ENCODE results near the gene OSBP2. TPM values are rescaled to one million over a fixed set of nuclear protein-coding genes. Genes with fewer than 3 reads are reported as not detected.

Gene OSBP2
- total RNA-seq, result 1 to 10 TPM; 2.3 to 2.9 TPM

DNA sequence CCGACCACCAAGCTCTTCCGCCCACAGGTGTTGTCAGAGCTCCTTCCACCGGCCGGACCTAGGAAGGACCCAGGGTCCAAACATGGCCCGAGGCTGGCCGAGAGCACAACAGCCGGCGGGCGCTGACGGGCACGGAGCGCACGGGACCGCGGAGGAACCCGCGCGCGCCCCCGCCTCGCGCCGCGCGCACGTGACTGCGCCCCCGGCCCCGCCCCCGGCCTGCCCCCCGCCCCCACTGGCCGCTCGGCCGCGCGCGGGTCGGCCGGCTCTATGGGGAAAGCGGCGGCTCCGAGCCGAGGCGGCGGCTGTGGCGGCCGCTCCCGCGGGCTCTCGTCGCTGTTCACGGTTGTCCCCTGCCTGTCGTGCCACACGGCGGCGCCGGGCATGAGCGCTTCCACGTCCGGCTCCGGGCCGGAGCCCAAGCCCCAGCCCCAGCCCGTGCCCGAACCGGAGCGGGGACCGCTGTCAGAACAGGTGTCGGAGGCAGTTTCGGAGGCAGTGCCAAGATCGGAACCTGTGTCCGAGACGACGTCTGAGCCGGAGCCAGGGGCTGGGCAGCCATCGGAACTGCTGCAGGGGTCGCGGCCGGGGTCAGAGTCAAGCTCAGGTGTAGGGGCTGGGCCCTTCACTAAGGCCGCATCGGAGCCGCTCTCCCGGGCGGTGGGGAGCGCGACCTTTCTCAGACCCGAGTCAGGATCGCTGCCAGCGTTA, at the start of gene OSBP2:
TSS of gene OSBP2 (plus strand) at position 235 of the 711 bp plus-strand sequence. CDS start at position 271, 36 bp downstream.
- POLR2A ChIA-PET, result interaction anchor here (1.0 to 1.1 kb wide), 2 partner anchors 11 to 60 kb away, joined by 3 to 4 read pairs; no protein-coding TSS in a partner anchor
- Mint-ChIP-seq H3K9me3 (no peaks in the 10 kb centered on the region), H3K27me3 (peaks cover 7% of the 10 kb centered on the region), H3K27ac (peak within 1 kb of the TSS; percentile 57), H3K4me3 (peak within 1 kb of the TSS; percentile 81), H3K4me1 (ENCODE audit: low read depth) (peaks cover 16% of the 10 kb centered on the region), H3K36me3 (no peaks in the 10 kb centered on the region)
- CTCF ChIA-PET, result interaction anchor here (0.7 to 1.8 kb wide), 6 partner anchors 44 to 61 kb away, joined by 3 to 8 read pairs (median 6); no protein-coding TSS in a partner anchor
- DNase-seq, result peak; percentile 44
- intact Hi-C loops (cut with micrococcal nuclease), result loop anchor here (1.0 kb wide), 2 partner anchors 46 to 60 kb away; no protein-coding TSS in a partner anchor

DNA sequence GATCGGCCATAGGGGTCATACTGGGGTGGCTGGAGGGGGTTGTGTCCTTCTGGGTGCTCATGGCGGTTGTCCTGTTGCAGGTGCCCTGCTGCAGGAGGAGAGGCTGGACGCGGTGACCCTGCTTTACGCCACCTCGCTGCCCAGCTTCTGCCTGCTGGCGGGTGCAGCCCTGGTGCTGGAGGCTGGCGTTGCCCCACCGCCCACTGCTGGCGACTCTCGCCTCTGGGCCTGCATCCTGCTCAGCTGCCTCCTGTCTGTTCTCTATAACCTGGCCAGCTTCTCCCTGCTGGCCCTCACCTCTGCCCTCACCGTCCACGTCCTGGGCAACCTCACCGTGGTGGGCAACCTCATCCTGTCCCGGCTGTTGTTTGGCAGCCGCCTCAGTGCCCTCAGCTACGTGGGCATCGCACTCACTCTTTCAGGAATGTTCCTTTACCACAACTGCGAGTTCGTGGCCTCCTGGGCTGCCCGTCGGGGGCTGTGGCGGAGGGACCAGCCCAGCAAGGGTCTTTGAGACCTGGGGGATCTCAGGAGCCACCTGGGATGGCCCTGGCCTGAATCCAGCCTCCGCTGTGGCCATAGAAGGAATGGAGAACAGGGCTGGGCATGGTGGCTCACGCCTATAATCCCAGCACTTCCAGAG, 48.0 kb upstream of the OSBP2 start:
- H3K9me3 Mint-ChIP-seq, result no peaks in the 10 kb centered on the region
- POLR2A ChIA-PET, result no interaction called here
- no peak overlapping the region for H3K27ac Mint-ChIP-seq
- no peak overlapping the region for H3K4me3 Mint-ChIP-seq
- no peaks in the 10 kb centered on the region for H3K27me3 Mint-ChIP-seq
- H3K4me1 Mint-ChIP-seq (ENCODE audit: low read depth), result peaks cover 39% of the 10 kb centered on the region
- CTCF ChIA-PET, result interaction anchor here (0.6 to 4.4 kb wide), 3 partner anchors 12 to 109 kb away, joined by 3 to 46 read pairs (median 3); partner anchors contain the start of gene SLC35E4
- H3K36me3 Mint-ChIP-seq, result peaks cover 3% of the 10 kb centered on the region
- DNase-seq, result no peak
- intact Hi-C loops (cut with micrococcal nuclease), result loop anchor here (5.0 kb wide), 1 partner anchor 61 kb away; no protein-coding TSS in a partner anchor

DNA sequence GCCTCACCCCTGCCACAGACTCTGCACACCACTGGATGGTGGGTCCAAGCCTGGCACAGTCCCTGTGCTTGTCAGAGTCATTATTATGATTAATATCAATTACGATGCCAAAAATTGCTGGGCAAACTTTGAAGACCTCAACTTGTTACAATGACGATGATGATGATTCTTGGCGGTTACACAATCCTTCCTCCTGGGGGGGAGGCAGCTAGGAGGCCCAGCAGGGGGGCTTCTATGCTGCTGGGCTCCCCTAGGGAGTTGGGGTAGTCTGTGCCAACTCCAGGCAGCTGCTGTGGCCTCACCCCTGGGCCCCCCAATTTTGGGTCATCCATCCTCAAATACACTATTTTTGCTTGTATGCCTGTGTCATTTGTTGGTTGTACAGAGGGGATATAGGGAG, 47.1 kb upstream of the OSBP2 start:
- intact Hi-C loops (cut with micrococcal nuclease), result loop anchor here (5.0 kb wide), 1 partner anchor 60 kb away; no protein-coding TSS in a partner anchor
- no peak overlapping the region for H3K27ac Mint-ChIP-seq

GRCh38 chr22:30648825-30649224, 45.8 kb upstream of the OSBP2 start:
- DNase-seq, result no peak
- H3K4me3 Mint-ChIP-seq, result no peak overlapping the region
- POLR2A ChIA-PET, result interaction anchor here (0.6 to 1.9 kb wide), 3 partner anchors 14 to 637 kb away, joined by 3 to 16 read pairs (median 3); partner anchors contain the start of gene SLC35E4
- peaks cover 3% of the 10 kb centered on the region for H3K36me3 Mint-ChIP-seq
- no peaks in the 10 kb centered on the region for H3K27me3 Mint-ChIP-seq
- intact Hi-C loops (cut with micrococcal nuclease), result loop anchor here (1.0 to 5.0 kb wide), 4 partner anchors 15 to 91 kb away; partner anchors contain the start of gene DUSP18
- H3K9me3 Mint-ChIP-seq, result no peaks in the 10 kb centered on the region
- CTCF ChIA-PET, result interaction anchor here (1.2 to 4.5 kb wide), 7 partner anchors 11 to 107 kb away, joined by 3 to 44 read pairs (median 11); partner anchors contain the start of genes DUSP18 and SLC35E4
- H3K4me1 Mint-ChIP-seq (ENCODE audit: low read depth), result peaks cover 37% of the 10 kb centered on the region
- peak overlapping the region; percentile 85 for H3K27ac Mint-ChIP-seq

More for the DNA sequence above, 47.1 kb upstream of the OSBP2 start:
- Mint-ChIP-seq H3K27me3 (no peaks in the 10 kb centered on the region), H3K36me3 (peaks cover 3% of the 10 kb centered on the region), H3K4me1 (ENCODE audit: low read depth) (peaks cover 44% of the 10 kb centered on the region), H3K9me3 (no peaks in the 10 kb centered on the region), H3K4me3 (no peak overlapping the region)
- CTCF ChIA-PET, result interaction anchor here (3.5 kb wide), 1 partner anchor 108 kb away, joined by 19 read pairs; no protein-coding TSS in a partner anchor
- no peak for DNase-seq
- POLR2A ChIA-PET, result no interaction called here

- Mint-ChIP-seq H3K27me3 (no peaks in the 10 kb centered on the region), H3K36me3 (peaks cover 6% of the 10 kb centered on the region), H3K9me3 (no peaks in the 10 kb centered on the region), H3K4me1 (ENCODE audit: low read depth) (peaks cover 31% of the 10 kb centered on the region), H3K4me3 (no peak overlapping the region), H3K27ac (peak overlapping the region; percentile 85)
- intact Hi-C loops (cut with micrococcal nuclease), result loop anchor here (1.0 to 5.0 kb wide), 4 partner anchors 15 to 91 kb away; partner anchors contain the start of gene DUSP18
- POLR2A ChIA-PET, result interaction anchor here (0.6 to 1.9 kb wide), 3 partner anchors 15 to 636 kb away, joined by 3 to 16 read pairs (median 4); partner anchors contain the start of genes DUSP18 and SLC35E4
- DNase-seq, result peak; percentile 94
- CTCF ChIA-PET, result interaction anchor here (0.7 to 4.5 kb wide), 10 partner anchors 12 to 106 kb away, joined by 3 to 44 read pairs (median 6); partner anchors contain the start of genes DUSP18 and SLC35E4
Observed at GRCh38 chr22:30649430-30650007, 45.2 kb upstream of the OSBP2 start.

DNA sequence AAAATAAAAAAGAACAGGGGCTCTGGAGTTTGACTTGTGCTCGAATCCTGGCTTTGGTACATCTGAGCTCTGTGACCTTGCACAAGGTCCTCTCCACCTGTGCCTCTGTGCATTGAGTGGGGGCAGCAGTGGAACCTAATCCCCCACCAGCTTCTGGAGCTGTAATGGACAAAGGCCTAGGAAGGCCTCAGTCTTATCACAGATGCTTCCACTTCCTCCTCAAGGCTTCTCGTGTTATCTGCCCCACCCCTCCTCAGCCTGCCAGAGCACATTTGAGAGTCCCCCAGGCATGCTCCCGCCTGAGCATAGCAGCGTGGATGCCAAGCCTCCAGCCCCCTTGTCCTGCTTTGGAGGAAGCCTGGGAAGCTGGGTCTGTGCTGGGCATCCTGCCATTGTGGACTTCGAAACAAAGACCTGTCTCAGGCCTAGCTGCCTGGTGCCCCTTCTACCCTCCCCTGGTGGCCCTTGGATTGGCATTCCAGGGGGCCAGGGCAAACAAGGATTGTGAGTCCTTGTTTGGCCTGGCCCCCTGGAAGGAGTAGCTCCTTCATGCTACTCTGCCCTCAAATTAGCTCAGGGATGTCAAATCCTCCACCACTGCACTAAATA, 44.1 kb upstream of the OSBP2 start:
- peaks cover 28% of the 10 kb centered on the region for H3K4me1 Mint-ChIP-seq (ENCODE audit: low read depth)
- H3K9me3 Mint-ChIP-seq, result no peaks in the 10 kb centered on the region
- intact Hi-C loops (cut with micrococcal nuclease), result no loop called here
- POLR2A ChIA-PET, result interaction anchor here (1.5 kb wide), 1 partner anchor 17 kb away, joined by 4 read pairs; the partner anchor contains the start of gene DUSP18
- H3K4me3 Mint-ChIP-seq, result no peak overlapping the region
- CTCF ChIA-PET, result interaction anchor here (1.4 to 4.5 kb wide), 5 partner anchors 10 to 105 kb away, joined by 4 to 44 read pairs (median 14); partner anchors contain the start of genes DUSP18 and SLC35E4
- peaks cover 9% of the 10 kb centered on the region for H3K36me3 Mint-ChIP-seq
- DNase-seq, result no peak
- no peak overlapping the region for H3K27ac Mint-ChIP-seq
- no peaks in the 10 kb centered on the region for H3K27me3 Mint-ChIP-seq

DNA sequence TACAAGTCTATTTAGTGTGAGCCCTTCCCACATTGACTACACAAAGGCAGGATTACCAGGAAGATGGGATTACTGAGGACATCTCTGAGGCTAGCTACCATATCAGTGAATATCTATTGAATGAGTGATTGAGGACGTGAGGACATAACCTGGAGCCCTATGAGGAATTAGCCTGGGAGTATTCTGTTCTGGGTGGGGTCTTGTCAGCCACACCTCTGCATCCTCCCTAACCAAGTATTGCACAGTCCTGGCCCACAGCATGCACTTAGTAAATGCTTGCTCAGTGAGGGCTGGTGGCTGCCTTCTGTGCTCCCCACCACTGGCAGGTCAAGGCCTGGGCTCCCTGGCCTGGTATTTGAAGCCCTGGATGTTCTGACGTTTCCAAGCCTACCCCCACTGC, 41.8 kb upstream of the OSBP2 start:
- intact Hi-C loops (cut with micrococcal nuclease), result no loop called here
- ChIA-PET POLR2A (no interaction called here), CTCF (interaction anchor here (4.5 kb wide), 1 partner anchor 18 kb away, joined by 44 read pairs; the partner anchor contains the start of gene SLC35E4)
- no peak for DNase-seq
- Mint-ChIP-seq H3K27me3 (no peaks in the 10 kb centered on the region), H3K36me3 (peaks cover 9% of the 10 kb centered on the region), H3K4me3 (no peak overlapping the region), H3K9me3 (no peaks in the 10 kb centered on the region), H3K27ac (no peak overlapping the region), H3K4me1 (ENCODE audit: low read depth) (peaks cover 28% of the 10 kb centered on the region)

GRCh38 chr22:30654361-30654760, 40.3 kb upstream of the OSBP2 start:
- H3K27me3 Mint-ChIP-seq, result no peaks in the 10 kb centered on the region
- H3K9me3 Mint-ChIP-seq, result no peaks in the 10 kb centered on the region
- no peak overlapping the region for H3K4me3 Mint-ChIP-seq
- H3K36me3 Mint-ChIP-seq, result peaks cover 5% of the 10 kb centered on the region
- peaks cover 21% of the 10 kb centered on the region for H3K4me1 Mint-ChIP-seq (ENCODE audit: low read depth)
- ChIA-PET POLR2A (no interaction called here), CTCF (interaction anchor here (0.9 kb wide), 1 partner anchor 101 kb away, joined by 3 read pairs; no protein-coding TSS in a partner anchor)
- intact Hi-C loops (cut with micrococcal nuclease), result no loop called here
- no peak overlapping the region for H3K27ac Mint-ChIP-seq
- DNase-seq, result no peak

DNA sequence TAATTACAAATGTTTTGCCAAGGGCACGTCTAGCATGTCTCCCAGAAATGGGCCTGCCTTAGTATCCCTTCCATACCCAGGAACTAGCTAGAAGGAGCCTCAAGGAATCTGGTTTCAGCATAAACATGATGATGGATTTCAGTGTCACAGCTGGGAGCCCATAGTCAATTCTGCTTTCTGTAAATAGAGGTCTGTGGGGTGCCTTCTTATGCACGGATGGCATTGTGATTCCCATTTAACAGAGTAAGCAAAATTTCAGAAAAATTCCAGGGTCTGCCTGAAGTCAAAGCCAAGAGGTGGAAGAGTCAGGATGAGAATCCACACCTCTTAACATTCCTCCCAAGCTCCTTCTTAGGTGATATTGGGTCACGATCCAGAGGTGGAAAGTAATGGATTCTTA, 39.1 kb upstream of the OSBP2 start:
- Mint-ChIP-seq H3K4me3 (no peak overlapping the region), H3K36me3 (peaks cover 15% of the 10 kb centered on the region), H3K27me3 (no peaks in the 10 kb centered on the region), H3K4me1 (ENCODE audit: low read depth) (peaks cover 14% of the 10 kb centered on the region), H3K9me3 (no peaks in the 10 kb centered on the region), H3K27ac (no peak overlapping the region)
- no peak for DNase-seq
- intact Hi-C loops (cut with micrococcal nuclease), result no loop called here
- POLR2A ChIA-PET, result no interaction called here
- CTCF ChIA-PET, result interaction anchor here (0.6 to 1.0 kb wide), 2 partner anchors 10 to 21 kb away, joined by 3 read pairs; no protein-coding TSS in a partner anchor

DNA sequence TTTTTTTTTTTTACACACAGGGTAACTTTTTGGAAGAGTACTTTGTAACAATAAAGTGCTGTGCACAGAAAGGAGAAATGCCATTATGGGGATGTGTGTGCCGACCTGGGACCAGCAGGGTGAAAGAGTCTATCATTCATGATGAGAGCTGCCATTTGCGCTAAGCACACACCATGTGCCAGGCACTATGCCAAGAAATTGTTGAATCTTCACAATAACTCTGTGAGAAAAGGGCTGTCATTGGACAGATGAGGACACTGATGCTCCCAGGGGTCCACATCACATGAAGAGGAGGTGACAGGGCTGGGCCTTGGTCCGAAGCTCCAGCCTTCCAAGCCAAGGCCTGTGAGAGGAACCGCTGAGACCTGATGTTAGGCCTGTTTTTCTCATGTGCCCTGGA, 32.6 kb upstream of the OSBP2 start:
- no peak overlapping the region for H3K4me3 Mint-ChIP-seq
- CTCF ChIA-PET, result interaction anchor here (1.5 to 1.9 kb wide), 2 partner anchors 13 to 27 kb away, joined by 3 to 9 read pairs; no protein-coding TSS in a partner anchor
- H3K27ac Mint-ChIP-seq, result no peak overlapping the region

DNA sequence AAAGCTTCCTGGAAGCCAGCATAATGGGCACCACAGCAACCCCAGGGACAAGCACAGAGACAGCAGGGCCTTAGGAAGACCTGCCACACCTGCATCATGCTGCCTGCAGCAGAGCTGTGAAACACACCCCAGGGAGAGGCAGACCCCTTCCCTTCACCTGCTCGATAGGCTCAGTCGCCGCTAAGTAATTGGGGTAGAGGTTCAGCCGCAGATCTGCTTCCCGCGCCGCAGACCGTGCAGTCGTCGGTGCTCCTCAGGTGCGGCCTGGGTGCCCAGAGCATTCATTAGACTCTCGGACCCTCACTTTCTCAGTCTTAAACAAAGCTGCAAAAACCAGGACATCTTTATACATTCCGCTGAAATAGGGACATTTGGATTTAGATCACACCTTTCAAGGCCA, 29.9 kb upstream of the OSBP2 start:
- CTCF ChIA-PET, result no interaction called here
- DNase-seq, result no peak
- peaks cover 21% of the 10 kb centered on the region for H3K4me1 Mint-ChIP-seq (ENCODE audit: low read depth)

More for the DNA sequence above, 32.6 kb upstream of the OSBP2 start:
- POLR2A ChIA-PET, result interaction anchor here (0.6 kb wide), 1 partner anchor 640 kb away, joined by 4 read pairs; no protein-coding TSS in a partner anchor
- intact Hi-C loops (cut with micrococcal nuclease), result no loop called here
- Mint-ChIP-seq H3K4me1 (ENCODE audit: low read depth) (peaks cover 16% of the 10 kb centered on the region), H3K36me3 (peaks cover 26% of the 10 kb centered on the region), H3K27me3 (no peaks in the 10 kb centered on the region), H3K9me3 (no peaks in the 10 kb centered on the region)
- DNase-seq, result no peak

More for the DNA sequence above, 29.9 kb upstream of the OSBP2 start:
- Mint-ChIP-seq H3K36me3 (peaks cover 24% of the 10 kb centered on the region), H3K27me3 (peaks cover 3% of the 10 kb centered on the region), H3K27ac (no peak overlapping the region), H3K4me3 (no peak overlapping the region), H3K9me3 (no peaks in the 10 kb centered on the region)
- POLR2A ChIA-PET, result no interaction called here
- intact Hi-C loops (cut with micrococcal nuclease), result no loop called here
